GM18873 (cell line): ENCODE results near the gene SRGN.
A peak's percentile ranks its signal among the peaks of the same experiment; 100 is the strongest.

Experiments used
- ATAC-seq: cut with Tn5 transposase; IDR thresholded peaks from one replicate; pipeline ENCODE4 v1.9.1; 2021; ENCODE audit warnings: mild to moderate bottlenecking, moderate library complexity, moderate number of reproducible peaks; ENCODE audit not compliant: unreplicated experiment, low FRiP score

SRGN gene

GRCh38 chr10:69060127-69060798, 27.6 kb upstream of the SRGN start:
- no peak for ATAC-seq

DNA sequence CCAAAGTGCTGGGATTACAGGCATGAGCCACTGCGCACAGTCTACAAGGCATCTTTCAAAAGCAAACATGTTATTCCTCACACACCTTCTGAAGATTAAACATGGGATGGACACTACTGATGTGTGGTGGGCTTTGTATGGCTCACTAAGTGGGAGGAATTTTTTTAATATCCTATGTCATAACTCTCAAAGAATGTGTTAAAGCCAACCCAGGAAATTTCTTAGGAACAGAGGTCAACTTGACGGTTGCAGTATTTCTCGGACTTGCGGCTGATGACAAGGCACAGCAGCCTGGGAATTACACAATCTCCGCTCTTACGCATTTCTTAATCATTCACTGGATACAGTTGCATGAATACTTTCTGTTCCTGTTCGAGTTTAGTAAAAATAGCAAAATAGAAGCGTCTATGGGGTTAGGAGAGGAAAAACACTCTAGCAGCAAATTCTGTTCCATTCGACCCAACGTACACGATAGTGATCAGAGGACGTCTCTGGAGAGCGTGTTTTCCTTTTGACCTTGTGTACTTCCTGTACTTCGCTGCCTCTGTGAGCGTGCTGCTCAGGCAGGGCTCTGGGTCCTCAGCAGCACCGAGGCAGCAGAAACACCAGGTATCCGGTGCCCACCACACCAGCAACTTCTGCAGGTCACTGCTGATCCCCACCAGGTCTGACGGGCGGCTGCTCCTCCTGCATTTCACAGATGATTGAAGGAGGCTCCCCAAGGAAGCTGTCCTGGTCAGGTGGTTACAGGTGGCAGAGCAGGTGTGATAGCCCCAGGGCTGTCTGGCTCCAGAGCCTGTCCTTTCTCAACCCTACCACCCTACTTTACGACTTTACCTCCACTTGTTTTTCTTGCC, 26.4 kb upstream of the SRGN start:
- peak; percentile 48 for ATAC-seq

GRCh38 chr10:69062901-69063300, 25.0 kb upstream of the SRGN start:
- no peak for ATAC-seq

GRCh38 chr10:69064762-69065328, 23.1 kb upstream of the SRGN start:
- no peak for ATAC-seq

GRCh38 chr10:69065406-69066361, 22.2 kb upstream of the SRGN start:
- ATAC-seq: peak; percentile 42

DNA sequence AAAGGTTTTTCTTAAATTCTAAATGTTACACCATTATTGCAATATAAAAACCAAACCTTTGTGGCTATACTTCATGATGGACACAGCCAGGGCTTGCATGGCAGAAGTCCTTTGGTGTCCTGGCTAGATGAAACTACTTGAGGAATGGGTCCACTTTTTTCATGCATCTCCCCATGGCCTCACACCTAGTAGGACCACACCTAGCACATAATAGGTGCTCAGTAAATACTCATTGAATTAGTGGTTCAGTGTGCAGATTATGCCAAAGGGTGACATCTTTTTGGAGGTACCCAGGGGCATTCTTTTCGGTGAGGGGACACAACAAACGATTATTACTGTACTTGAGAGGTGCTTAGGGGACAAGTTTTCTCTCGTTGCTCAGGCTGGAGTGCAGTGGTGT, 20.7 kb upstream of the SRGN start:
- ATAC-seq: no peak

- no peak for ATAC-seq
Measured at GRCh38 chr10:69068549-69068948, 19.4 kb upstream of the SRGN start.

DNA sequence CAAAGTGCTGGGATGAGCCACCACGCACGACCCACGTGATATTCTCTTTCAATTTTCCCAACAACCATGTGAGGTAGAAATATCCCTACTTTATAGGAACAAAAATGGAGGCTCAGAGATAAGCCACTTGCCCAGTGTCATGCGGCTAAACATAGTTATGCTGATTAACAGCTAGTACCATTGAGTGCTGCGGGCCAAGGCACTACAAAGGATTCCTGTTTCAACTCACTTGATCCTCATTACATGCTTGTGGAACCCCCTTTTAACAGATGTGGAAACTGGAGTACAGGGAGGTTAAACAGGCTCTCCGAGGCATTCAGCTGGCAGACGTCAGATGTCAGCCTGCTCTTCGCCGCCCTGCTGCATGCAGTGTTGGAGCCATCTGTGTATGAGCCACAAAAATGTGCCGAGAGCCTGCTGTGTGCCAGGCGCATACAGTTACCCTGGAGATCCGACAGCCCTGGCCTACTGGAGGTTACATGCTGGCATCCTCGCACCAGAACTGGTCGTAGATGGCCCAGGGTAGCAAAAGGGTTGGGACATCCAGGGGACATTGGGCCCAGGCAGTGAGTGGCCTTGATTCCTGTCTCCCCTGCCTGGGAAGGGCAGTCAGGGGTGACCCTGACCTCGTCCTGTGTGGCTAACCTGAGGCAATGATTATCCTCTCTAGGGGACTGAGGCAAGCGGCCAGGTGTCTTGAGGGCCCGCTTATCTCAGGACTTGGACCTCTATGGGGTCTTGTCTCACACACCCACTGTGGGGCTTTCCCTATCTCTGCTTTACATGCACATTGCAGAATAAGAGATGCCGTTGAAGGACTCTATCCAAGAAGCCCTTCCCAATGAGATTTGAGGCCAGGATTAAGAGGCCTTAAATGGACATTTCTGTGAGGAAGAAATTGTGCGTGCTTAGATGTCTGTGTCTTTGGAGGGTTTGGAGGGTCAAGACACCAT, 18.5 kb upstream of the SRGN start:
- no peak for ATAC-seq

GRCh38 chr10:69070951-69071350, 17.0 kb upstream of the SRGN start:
- ATAC-seq: no peak

- ATAC-seq: no peak
Measured at GRCh38 chr10:69071610-69072009, 16.3 kb upstream of the SRGN start.

- ATAC-seq: no peak
Measured at GRCh38 chr10:69073026-69073425, 14.9 kb upstream of the SRGN start.

DNA sequence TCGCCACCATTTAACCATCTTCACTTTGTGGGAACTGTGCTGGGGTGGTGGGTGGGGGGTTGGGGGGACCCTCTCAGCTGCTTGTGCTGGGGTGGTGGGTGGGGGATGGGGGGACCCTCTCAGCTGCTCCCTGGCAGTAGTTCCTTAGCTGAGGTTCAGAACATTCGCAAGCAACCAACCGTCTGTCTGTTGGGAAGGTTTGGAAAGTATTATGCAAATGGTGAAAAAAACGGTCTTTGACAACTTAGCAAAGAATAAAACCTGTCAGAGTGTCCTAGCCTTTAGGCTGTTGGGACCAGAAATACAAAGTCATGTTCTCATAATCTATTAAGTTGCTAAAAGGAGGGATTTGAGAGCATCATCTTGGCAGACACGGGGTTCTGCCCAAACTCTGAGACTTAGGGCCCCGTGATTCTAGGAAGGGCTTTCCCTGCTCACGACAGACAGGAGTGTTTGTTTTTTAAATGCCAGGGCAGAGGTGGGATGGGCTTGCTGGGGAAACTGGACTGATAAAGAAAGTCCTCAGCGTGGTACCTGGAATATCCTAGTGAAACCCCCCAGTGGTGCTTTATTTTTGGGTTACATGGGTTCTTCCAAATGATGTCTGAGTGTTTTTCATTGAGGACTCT, 14.1 kb upstream of the SRGN start:
- ATAC-seq: no peak

DNA sequence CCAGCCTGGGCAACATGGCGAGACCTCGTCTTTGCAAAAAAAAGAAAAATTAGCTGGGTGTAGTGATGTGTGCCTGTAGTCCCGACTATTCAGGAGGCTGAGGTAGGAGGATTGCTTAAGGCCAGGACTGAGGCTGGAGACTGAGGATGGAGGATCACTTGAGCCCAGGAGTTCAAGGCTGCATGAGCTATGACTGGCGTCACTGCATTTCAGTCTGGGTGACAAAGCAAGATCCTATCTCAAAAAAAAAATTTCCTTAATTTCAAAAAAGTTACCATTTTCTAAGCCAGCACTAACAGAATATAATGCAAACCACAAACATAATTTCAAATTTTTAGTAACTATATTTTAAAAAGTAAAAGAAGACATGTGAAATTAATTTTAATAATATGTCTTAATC, 13.4 kb upstream of the SRGN start:
- ATAC-seq: no peak

GRCh38 chr10:69075431-69075830, 12.5 kb upstream of the SRGN start:
- no peak for ATAC-seq

DNA sequence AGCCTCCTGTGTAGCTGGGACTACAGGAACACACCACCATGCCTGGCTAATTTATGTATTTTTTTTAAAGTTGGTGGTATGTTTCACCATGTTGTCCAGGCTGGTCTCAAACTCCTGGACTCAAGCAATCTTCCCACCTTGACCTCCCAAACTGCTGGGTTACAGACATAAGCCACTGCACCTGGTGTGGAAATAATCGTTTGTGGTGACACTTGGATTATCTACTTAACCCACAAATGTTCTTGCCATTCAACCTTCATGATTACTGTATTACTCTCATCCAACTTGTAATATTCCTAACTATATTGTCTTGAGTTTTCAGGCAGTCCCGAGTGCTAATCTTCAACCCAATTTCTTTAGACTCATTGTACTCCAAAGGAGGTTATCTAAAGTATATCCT, 9.6 kb upstream of the SRGN start:
- no peak for ATAC-seq

DNA sequence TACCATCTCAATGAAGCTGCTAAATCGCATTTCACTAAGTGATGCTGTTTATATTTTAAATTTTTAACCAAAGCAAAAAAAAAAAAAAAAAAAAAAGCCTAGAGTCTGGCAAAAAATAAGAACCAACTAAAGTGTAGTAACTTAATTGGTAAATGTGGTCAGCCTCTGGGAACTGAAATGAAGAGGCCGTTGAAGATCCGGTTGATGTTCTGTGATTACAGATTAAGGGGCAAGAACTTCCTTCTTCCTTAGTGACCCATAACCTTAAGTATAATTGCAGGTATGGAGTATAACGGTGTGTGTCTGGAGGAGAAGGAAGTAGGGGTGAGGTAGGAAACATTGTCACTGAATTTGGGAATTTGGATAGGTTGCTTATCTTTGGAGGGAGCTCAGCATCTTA, 7.7 kb upstream of the SRGN start:
- ATAC-seq: no peak

DNA sequence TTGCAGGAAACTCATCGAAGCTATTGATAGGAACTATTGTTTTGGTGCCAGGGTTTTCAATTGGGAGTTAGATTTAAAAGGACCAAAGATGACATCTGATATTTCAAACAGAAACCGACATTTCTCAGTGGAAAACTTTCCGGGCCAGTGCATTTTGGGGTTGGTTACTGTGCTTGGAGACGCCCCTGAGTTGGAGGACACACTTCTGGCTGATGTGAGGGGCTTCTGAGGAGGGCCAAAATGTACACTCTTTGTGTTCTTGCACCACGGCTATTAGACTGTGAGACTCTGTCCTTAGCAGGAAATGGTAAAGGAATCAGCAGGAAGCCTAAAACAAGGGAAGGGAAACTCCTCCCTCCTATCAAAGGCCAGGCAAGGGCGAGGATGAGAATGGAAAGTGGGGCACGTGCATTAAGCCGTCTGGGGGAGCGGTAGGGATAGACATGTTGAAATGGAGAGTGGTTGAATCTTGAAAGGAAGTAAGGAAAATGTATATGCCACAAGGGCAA, 1.8 kb upstream of the SRGN start:
- ATAC-seq: no peak

- ATAC-seq: no peak
Measured at GRCh38 chr10:69088471-69088769, 517 bp downstream of the SRGN start.
